Ishikawa (cell line): ENCODE measurements around the gene CTNND2.

Experiments used
- CEBPB ChIP-seq: IDR thresholded peaks from 2 replicates; pipeline ENCODE4 v1.6.1; 2012
- CREB1 ChIP-seq: IDR thresholded peaks from 2 replicates; pipeline ENCODE4 v1.6.1; 2012; ENCODE audit warnings: low read depth
- EGR1 ChIP-seq: IDR thresholded peaks from 2 replicates; pipeline ENCODE4 v1.6.1; 2012
- EP300 ChIP-seq: IDR thresholded peaks from 2 replicates; pipeline ENCODE4 v1.6.1; 2012; ENCODE audit warnings: borderline replicate concordance
- FOXM1 ChIP-seq: IDR thresholded peaks from 2 replicates; pipeline ENCODE4 v1.6.1; 2012; ENCODE audit warnings: low read depth, borderline replicate concordance
- MAX ChIP-seq: IDR thresholded peaks from 2 replicates; pipeline ENCODE4 v1.6.1; 2012
- NFIC ChIP-seq: IDR thresholded peaks from 2 replicates; pipeline ENCODE4 v1.6.1; 2012
- RAD21 ChIP-seq: IDR thresholded peaks from 2 replicates; pipeline ENCODE4 v1.6.1; 2012; ENCODE audit warnings: low read depth
- REST ChIP-seq: IDR thresholded peaks from 2 replicates; pipeline ENCODE4 v1.6.1; 2012; ENCODE audit warnings: low read depth, mild to moderate bottlenecking
- TAF1 ChIP-seq: IDR thresholded peaks from 2 replicates; pipeline ENCODE4 v1.6.1; 2012; ENCODE audit warnings: low read depth, mild to moderate bottlenecking
- TCF12 ChIP-seq: IDR thresholded peaks from 2 replicates; pipeline ENCODE4 v1.6.1; 2012; ENCODE audit warnings: low read depth
- TEAD4 ChIP-seq: IDR thresholded peaks from 2 replicates; pipeline ENCODE4 v1.6.1; 2012
- USF1 ChIP-seq: IDR thresholded peaks from 2 replicates; pipeline ENCODE4 v1.6.1; 2012
- YY1 ChIP-seq: IDR thresholded peaks from 2 replicates; pipeline ENCODE4 v1.6.1; 2012; ENCODE audit warnings: low read depth
- ZBTB7A ChIP-seq: IDR thresholded peaks from 2 replicates; pipeline ENCODE4 v1.6.1; 2012; ENCODE audit warnings: low read depth

The CTNND2 gene

GRCh38 chr5:11467588-11467987 lies 436.7 kb downstream of the CTNND2 start:
- no peak for TF ChIP-seq EP300
- TF ChIP-seq EGR1 = no peak
- no peak for TF ChIP-seq RAD21
- TF ChIP-seq REST = no peak
- no peak for TF ChIP-seq USF1
- no peak for TF ChIP-seq MAX

GRCh38 chr5:11459716-11460115 lies 444.5 kb downstream of the CTNND2 start:
- TF ChIP-seq FOXM1 = no peak
- TF ChIP-seq CEBPB = no peak
- no peak for TF ChIP-seq EP300
- no peak for TF ChIP-seq YY1
- no peak for TF ChIP-seq TCF12
- TF ChIP-seq EGR1 = no peak
- no peak for TF ChIP-seq NFIC
- no peak for TF ChIP-seq REST
- TF ChIP-seq USF1 = no peak
- no peak for TF ChIP-seq ZBTB7A
- TF ChIP-seq TAF1 = no peak

- TF ChIP-seq CREB1 (no peak), YY1 (no peak), REST (no peak), TCF12 (no peak), TAF1 (no peak), CEBPB (no peak), RAD21 (no peak), NFIC (no peak)
Observed at GRCh38 chr5:11455505-11455904, 448.7 kb downstream of the CTNND2 start.

GRCh38 chr5:11452852-11453251 lies 451.4 kb downstream of the CTNND2 start:
- no peak for TF ChIP-seq CREB1
- TF ChIP-seq TAF1 = no peak
- no peak for TF ChIP-seq ZBTB7A
- TF ChIP-seq TCF12 = no peak
- no peak for TF ChIP-seq EP300
- TF ChIP-seq EGR1 = no peak
- TF ChIP-seq USF1 = no peak
- TF ChIP-seq REST = no peak
- TF ChIP-seq NFIC = no peak
- TF ChIP-seq MAX = no peak
- no peak for TF ChIP-seq RAD21
- TF ChIP-seq TEAD4 = no peak
- TF ChIP-seq CEBPB = no peak
- TF ChIP-seq FOXM1 = no peak
- no peak for TF ChIP-seq YY1
